ENCODE results near the gene ARSA.

DNA sequence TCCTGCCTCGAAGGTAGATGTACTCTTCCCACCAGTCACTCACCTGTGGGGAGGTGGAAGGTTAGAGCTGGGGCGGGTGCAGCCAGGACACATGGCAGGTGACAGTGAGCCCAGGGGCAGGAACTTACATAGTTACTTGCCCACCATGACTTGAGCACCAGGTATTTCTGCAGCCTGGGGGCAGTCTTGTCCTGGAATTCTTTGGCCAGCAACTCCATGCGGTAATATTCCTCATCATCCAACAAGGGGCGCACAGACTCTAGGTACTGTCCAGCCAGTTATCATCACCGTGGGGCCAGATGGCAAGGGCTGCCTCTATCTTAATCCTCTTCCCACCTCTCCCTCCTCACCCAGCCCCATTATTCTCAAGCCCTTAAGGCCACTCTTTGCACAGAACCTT lies 51.9 kb downstream of the ARSA start:
- TF ChIP-seq EZH2 (IDR thresholded peaks at IDR 0.05; ENCODE audit: borderline replicate concordance, low read length) (no peak), CTCF (IDR thresholded peaks at IDR 0.05; ENCODE audit: low read length) (peak; percentile 20; the same call in 1 of the 2 replicates)

All from OCI-LY1 (cell line).